GM23338 (cell line): Measurements from ENCODE around the gene APOL6.

Experiments used
- CREB1 ChIP-seq: fragments of 250-450 bp; sonication (Bioruptor Pico); IDR thresholded peaks from 2 replicates; pipeline ENCODE4 v1.5.0; 2020; ENCODE audit warnings: low read depth, mild to moderate bottlenecking, moderate library complexity
- EZH2 ChIP-seq: fragments of 200-600 bp; sonication (generic); IDR thresholded peaks from one replicate; pipeline ENCODE4 v1.8.0; 2017; ENCODE audit warnings: antibody characterized with exemption, mild to moderate bottlenecking, low read depth; ENCODE audit not compliant: unreplicated experiment
- EZH2phosphoT487 ChIP-seq: fragments of 200-600 bp; sonication (generic); IDR thresholded peaks from one replicate; pipeline ENCODE4 v1.8.1; 2018; ENCODE audit warnings: antibody characterized with exemption; ENCODE audit not compliant: unreplicated experiment
- JUNB ChIP-seq: IDR thresholded peaks from one replicate; pipeline ENCODE4 v1.6.1; 2016; ENCODE audit warnings: antibody characterized with exemption; ENCODE audit not compliant: unreplicated experiment
- POLR2AphosphoS5 ChIP-seq: IDR thresholded peaks from 2 replicates; pipeline ENCODE4 v1.6.1; 2016; ENCODE audit warnings: antibody characterized with exemption, low read depth
- STAT1 ChIP-seq: IDR thresholded peaks from one replicate; pipeline ENCODE4 v1.6.1; 2016; ENCODE audit warnings: antibody characterized with exemption; ENCODE audit not compliant: unreplicated experiment
- ZNF114 ChIP-seq: fragments of 250-450 bp; sonication (Bioruptor Pico); IDR thresholded peaks from 2 replicates; pipeline ENCODE4 v1.5.0; 2020; ENCODE audit warnings: mild to moderate bottlenecking, moderate library complexity
- ZNF331 ChIP-seq: fragments of 250-450 bp; sonication (Bioruptor Pico); IDR thresholded peaks from 2 replicates; pipeline ENCODE4 v1.5.0; 2020; ENCODE audit warnings: low read depth, mild to moderate bottlenecking, moderate library complexity
- TF ChIP-seq, protein P1 (sequence below), 2 experiments: fragments of 200-600 bp in 1 of 2; sonication (generic) in 1 of 2; conservative IDR thresholded peaks; 2 replicates each; pipeline versions ENCODE4 v1.5.1 to v1.6.1; 2016 to 2017; ENCODE audit warnings: antibody characterized with exemption in 2 of 2, low read depth in 2 of 2, mild to moderate bottlenecking in 2 of 2, moderate library complexity in 1 of 2
- TF ChIP-seq, protein P2 (sequence below): IDR thresholded peaks from one replicate; pipeline ENCODE4 v1.6.1; 2018; ENCODE audit warnings: antibody characterized with exemption; ENCODE audit not compliant: unreplicated experiment
- TF ChIP-seq, protein P3 (sequence below): IDR thresholded peaks from 2 replicates; pipeline ENCODE4 v1.6.1; 2016; ENCODE audit warnings: antibody characterized with exemption
- TF ChIP-seq, protein P4 (sequence below): fragments of 250-450 bp; sonication (Bioruptor Pico); IDR thresholded peaks from 2 replicates; pipeline ENCODE4 v1.5.0; 2020; ENCODE audit warnings: mild to moderate bottlenecking, moderate library complexity

DNA sequence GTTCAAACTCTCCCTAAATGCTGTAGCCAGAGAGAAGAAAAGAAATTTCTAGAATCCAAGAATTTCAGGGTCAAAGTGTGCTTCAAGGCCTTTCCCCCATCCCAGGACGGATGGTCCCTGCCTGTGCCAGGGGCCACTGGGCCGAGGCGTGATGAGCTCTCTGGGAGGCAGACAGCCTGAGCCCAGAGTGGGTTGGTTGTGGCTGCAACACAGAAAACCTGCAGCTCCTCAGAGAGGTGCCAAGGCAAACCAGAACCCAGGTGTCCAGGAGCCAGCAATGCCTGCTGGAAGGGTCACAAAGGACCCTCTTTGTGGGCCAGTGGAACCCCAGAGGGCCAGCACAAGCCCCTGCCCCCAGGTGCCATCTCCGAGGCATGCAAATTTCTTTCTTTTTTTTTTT, 2.6 kb upstream of the APOL6 start:
- TF ChIP-seq, protein P1, sequence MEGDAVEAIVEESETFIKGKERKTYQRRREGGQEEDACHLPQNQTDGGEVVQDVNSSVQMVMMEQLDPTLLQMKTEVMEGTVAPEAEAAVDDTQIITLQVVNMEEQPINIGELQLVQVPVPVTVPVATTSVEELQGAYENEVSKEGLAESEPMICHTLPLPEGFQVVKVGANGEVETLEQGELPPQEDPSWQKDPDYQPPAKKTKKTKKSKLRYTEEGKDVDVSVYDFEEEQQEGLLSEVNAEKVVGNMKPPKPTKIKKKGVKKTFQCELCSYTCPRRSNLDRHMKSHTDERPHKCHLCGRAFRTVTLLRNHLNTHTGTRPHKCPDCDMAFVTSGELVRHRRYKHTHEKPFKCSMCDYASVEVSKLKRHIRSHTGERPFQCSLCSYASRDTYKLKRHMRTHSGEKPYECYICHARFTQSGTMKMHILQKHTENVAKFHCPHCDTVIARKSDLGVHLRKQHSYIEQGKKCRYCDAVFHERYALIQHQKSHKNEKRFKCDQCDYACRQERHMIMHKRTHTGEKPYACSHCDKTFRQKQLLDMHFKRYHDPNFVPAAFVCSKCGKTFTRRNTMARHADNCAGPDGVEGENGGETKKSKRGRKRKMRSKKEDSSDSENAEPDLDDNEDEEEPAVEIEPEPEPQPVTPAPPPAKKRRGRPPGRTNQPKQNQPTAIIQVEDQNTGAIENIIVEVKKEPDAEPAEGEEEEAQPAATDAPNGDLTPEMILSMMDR (conservative IDR thresholded peaks at IDR 0.05; ENCODE audit: low read depth in 2 of 2) = no peak
- TF ChIP-seq POLR2AphosphoS5 (no peak), ZNF331 (CRISPR knock-in tag) (no peak), CREB1 (CRISPR knock-in tag) (no peak), EZH2phosphoT487 (no peak), ZNF114 (CRISPR knock-in tag) (no peak), STAT1 (no peak), EZH2 (no peak), JUNB (no peak)
- TF ChIP-seq, protein P2, sequence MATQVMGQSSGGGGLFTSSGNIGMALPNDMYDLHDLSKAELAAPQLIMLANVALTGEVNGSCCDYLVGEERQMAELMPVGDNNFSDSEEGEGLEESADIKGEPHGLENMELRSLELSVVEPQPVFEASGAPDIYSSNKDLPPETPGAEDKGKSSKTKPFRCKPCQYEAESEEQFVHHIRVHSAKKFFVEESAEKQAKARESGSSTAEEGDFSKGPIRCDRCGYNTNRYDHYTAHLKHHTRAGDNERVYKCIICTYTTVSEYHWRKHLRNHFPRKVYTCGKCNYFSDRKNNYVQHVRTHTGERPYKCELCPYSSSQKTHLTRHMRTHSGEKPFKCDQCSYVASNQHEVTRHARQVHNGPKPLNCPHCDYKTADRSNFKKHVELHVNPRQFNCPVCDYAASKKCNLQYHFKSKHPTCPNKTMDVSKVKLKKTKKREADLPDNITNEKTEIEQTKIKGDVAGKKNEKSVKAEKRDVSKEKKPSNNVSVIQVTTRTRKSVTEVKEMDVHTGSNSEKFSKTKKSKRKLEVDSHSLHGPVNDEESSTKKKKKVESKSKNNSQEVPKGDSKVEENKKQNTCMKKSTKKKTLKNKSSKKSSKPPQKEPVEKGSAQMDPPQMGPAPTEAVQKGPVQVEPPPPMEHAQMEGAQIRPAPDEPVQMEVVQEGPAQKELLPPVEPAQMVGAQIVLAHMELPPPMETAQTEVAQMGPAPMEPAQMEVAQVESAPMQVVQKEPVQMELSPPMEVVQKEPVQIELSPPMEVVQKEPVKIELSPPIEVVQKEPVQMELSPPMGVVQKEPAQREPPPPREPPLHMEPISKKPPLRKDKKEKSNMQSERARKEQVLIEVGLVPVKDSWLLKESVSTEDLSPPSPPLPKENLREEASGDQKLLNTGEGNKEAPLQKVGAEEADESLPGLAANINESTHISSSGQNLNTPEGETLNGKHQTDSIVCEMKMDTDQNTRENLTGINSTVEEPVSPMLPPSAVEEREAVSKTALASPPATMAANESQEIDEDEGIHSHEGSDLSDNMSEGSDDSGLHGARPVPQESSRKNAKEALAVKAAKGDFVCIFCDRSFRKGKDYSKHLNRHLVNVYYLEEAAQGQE = no peak
- TF ChIP-seq, protein P3, sequence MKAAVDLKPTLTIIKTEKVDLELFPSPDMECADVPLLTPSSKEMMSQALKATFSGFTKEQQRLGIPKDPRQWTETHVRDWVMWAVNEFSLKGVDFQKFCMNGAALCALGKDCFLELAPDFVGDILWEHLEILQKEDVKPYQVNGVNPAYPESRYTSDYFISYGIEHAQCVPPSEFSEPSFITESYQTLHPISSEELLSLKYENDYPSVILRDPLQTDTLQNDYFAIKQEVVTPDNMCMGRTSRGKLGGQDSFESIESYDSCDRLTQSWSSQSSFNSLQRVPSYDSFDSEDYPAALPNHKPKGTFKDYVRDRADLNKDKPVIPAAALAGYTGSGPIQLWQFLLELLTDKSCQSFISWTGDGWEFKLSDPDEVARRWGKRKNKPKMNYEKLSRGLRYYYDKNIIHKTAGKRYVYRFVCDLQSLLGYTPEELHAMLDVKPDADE = no peak
- TF ChIP-seq, protein P4, sequence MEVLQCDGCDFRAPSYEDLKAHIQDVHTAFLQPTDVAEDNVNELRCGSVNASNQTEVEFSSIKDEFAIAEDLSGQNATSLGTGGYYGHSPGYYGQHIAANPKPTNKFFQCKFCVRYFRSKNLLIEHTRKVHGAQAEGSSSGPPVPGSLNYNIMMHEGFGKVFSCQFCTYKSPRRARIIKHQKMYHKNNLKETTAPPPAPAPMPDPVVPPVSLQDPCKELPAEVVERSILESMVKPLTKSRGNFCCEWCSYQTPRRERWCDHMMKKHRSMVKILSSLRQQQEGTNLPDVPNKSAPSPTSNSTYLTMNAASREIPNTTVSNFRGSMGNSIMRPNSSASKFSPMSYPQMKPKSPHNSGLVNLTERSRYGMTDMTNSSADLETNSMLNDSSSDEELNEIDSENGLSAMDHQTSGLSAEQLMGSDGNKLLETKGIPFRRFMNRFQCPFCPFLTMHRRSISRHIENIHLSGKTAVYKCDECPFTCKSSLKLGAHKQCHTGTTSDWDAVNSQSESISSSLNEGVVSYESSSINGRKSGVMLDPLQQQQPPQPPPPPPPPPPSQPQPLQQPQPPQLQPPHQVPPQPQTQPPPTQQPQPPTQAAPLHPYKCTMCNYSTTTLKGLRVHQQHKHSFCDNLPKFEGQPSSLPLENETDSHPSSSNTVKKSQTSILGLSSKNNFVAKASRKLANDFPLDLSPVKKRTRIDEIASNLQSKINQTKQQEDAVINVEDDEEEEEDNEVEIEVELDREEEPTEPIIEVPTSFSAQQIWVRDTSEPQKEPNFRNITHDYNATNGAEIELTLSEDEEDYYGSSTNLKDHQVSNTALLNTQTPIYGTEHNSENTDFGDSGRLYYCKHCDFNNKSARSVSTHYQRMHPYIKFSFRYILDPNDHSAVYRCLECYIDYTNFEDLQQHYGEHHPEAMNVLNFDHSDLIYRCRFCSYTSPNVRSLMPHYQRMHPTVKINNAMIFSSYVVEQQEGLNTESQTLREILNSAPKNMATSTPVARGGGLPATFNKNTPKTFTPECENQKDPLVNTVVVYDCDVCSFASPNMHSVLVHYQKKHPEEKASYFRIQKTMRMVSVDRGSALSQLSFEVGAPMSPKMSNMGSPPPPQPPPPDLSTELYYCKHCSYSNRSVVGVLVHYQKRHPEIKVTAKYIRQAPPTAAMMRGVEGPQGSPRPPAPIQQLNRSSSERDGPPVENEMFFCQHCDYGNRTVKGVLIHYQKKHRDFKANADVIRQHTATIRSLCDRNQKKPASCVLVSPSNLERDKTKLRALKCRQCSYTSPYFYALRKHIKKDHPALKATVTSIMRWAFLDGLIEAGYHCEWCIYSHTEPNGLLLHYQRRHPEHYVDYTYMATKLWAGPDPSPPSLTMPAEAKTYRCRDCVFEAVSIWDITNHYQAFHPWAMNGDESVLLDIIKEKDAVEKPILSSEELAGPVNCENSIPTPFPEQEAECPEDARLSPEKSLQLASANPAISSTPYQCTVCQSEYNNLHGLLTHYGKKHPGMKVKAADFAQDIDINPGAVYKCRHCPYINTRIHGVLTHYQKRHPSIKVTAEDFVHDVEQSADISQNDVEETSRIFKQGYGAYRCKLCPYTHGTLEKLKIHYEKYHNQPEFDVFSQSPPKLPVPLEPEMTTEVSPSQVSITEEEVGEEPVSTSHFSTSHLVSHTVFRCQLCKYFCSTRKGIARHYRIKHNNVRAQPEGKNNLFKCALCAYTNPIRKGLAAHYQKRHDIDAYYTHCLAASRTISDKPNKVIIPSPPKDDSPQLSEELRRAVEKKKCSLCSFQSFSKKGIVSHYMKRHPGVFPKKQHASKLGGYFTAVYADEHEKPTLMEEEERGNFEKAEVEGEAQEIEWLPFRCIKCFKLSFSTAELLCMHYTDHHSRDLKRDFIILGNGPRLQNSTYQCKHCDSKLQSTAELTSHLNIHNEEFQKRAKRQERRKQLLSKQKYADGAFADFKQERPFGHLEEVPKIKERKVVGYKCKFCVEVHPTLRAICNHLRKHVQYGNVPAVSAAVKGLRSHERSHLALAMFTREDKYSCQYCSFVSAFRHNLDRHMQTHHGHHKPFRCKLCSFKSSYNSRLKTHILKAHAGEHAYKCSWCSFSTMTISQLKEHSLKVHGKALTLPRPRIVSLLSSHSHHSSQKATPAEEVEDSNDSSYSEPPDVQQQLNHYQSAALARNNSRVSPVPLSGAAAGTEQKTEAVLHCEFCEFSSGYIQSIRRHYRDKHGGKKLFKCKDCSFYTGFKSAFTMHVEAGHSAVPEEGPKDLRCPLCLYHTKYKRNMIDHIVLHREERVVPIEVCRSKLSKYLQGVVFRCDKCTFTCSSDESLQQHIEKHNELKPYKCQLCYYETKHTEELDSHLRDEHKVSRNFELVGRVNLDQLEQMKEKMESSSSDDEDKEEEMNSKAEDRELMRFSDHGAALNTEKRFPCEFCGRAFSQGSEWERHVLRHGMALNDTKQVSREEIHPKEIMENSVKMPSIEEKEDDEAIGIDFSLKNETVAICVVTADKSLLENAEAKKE (CRISPR knock-in tag) = no peak
